HG03565 (cell line): Measurements from ENCODE around the gene CD80.
A peak's percentile ranks its signal among the peaks of the same experiment; 100 is the strongest.

ENCODE experiments used
- ATAC-seq: cut with Tn5 transposase; IDR thresholded peaks from one replicate; pipeline ENCODE4 v1.9.1; 2021; ENCODE audit warnings: mild to moderate bottlenecking, moderate library complexity; ENCODE audit not compliant: unreplicated experiment

Gene CD80

DNA sequence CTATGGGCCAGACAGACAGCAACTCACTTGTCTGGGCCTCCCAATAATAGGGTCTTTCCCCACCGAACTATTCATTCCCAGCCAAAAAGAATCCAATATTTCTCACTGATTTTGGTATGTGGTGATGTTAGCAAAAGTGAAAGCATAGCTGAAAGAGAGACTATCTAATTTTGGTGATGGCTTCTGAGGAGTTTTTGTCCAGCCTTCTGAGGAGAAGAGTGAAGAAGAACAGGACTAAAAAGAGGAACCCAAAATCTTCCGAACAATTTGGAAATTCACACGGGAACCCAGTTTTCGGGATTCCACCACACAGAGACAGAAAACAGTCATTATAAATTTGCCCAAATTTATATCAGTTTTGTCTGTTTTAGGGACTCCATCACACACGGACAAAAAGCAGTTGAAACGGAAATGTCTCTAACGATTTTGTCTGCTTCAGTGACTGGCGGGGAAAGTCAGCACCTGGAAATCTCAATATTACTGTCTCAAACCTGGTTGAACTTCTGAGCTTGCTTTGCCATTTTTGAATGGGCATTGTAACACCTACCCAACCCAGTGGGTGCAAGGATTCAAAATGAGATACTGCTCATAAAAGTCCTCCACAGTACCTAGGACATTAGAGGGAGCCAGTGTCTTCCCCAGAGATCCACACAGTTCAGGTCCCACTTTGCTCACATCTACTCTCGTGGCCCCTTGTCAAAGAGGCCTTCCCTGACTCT lies 9.1 kb downstream of the CD80 start:
- peak; percentile 28 for ATAC-seq

DNA sequence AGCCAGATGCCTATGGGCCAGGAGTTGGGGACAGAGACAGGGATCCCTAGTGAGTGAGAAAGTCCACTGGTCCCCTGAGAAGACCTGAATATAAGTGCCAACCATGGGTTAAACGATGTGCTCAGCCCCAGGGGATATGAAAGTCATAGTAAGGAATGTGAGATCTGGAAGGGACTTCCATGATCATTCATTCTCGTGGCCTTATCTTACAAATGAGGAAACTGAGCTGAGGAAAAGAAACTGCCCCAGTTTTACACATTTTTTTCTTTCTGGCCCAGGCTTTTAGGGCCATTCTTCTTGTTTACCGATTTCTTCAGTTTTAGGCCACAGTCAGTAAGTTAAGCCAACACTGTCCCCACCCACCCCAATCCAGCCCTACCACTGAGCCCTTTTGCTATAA lies 11.1 kb downstream of the CD80 start:
- no peak for ATAC-seq

DNA sequence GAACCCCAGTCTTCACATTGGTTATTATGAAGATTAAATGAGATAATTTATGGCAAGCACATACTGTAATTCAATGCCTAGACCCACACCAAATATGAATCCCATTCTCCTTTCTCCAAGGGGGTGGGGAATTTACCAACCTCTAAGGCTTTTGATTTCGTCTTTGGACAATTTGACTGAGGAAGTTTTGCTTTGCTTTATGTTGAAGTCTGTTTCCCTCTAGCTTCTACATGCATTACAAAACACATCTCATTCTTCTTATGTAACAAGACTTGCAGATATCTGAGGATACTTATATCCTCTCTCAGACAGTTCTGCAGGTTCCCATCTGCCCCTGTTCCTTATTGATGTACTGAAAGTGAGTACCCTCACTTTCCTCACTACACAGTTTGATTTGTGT lies 12.2 kb downstream of the CD80 start:
- ATAC-seq = no peak

DNA sequence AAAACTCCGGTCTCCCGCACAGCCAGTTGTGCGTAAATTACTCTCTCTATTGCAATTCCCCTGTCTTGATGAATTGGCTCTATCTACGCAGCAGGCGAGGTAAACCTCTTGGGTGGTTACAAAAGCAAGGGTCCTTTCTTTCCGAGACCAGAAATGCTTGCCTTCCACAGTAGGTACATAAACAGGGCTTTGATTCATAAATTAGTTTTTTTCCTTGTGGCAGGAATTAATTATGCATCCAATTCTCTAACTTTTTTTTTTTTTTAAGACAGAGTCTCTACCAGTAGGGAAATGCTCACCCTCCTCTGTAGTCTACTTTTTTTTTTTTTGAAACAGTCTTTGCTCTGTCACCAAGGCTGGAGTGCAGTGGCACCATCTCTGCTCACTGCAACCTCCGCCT lies 16.3 kb downstream of the CD80 start:
- ATAC-seq = no peak

DNA sequence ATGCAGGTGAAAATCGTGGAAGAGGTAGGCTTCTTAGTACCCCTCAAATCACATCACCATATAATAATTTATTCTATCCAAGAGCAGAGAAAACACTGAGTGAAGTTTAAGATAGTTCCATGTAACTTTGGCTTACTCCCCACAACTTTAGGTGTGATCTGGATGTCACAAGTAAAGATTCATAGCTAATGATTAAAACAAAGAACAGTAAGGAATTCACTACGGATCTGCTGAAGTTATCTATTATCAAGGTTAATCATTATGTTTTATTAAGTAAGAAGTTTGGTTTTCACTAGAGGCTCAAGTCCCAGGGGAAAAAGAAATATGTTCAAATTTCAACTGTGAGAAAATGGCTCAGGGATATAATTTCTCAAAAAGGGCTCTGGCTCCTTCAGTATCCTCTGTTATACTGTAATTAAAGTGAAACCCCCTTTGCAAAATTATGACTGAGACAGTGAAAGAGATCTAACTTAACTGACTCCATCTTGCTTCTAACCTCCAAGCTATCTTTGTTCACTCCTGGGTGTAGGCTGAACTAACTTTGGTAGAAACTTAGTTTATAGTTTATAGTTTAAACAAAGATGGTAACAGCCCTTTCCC lies 17.1 kb downstream of the CD80 start:
- ATAC-seq = no peak

DNA sequence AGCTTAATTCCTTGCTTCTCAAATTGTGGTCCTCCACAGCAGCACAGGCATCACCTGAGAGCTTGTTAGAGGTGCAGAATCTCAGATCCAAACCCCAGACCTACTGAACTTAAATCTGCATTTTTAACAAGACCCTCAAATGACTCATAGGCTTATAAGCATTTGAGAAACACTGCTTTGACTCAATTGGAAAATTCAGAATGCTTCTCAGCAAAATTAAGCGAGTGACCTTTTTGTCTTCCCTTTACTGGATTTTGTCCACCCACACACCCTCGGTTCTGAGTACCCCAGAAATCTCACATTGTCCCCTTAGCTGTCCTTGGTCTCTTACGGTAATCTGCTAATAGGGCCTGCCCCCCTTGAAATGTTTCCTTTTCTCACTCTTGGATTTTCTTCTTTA lies 17.9 kb downstream of the CD80 start:
- no peak for ATAC-seq

DNA sequence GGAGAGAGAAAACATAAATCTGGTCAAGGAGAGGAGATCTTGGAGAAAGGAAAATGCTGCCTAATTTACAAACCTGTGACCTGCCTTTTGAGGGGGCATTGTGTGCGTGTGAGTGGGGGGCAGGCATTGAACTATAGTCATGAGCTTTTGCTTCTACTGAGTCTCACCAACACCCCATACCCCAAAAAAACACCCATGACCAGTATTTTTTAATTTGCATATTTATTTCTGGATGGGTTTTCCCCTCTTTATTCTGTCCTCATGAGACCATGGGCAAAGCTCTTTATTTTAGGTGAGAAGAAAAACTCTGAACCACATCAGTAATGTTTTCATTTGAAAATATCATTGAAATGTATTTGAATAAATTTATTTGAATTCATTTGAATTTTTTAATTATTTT lies 20.6 kb downstream of the CD80 start:
- no peak for ATAC-seq

DNA sequence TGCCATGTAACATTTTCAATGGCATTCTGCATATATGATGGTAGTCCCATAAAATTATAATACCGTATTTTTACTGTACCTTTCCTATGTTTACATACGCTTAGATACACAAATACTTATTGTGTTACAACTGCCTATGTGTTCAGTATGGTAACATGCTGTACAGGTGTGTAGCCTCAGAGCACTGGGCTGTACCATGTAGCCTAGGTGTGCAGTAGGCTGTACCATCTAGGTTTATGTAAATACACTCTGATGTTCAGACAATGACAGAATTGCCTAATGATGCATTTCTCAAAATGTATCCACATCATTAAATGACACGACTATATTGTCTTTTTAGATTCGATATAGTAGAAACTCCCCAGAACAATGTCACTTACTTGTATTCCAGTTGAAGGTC lies 22.7 kb downstream of the CD80 start:
- no peak for ATAC-seq

DNA sequence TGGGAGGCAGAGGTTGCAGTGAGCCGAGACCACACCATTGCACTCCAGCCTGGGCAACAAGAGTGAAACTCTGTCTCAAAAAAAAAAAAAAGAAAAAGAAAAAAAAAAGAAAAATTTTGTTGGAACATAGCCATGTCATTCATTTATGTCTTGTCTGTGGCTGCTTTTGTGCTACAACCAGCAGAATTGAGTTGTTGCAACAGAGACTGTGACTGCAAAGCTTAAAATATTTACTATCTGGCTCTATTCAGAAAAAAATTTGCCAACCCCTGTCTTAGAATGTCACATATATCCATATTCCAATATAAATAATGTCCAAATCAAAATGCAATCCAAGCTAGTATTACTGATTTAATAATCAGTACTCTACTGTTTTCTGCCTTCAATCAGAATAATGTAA lies 25.1 kb downstream of the CD80 start:
- ATAC-seq = no peak

DNA sequence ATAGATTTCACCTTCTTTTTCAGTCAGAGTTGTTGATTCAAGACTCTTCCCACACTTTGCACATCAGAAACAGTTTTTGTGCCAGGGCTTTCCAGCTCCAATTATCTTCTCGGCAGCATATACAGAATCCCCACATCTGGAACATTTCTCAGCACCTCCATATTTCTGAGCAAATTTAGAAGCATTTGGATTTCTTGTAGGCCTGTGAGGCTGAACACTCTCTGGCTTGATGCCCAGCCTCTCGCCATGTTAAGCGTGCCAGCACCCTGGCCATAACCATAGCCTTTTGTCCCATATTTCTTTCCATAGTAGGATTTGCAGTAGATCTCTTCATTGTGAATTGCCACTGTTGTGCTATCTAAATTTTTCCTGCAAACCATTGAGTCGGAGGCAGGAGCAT lies 28.3 kb downstream of the CD80 start:
- ATAC-seq = no peak

DNA sequence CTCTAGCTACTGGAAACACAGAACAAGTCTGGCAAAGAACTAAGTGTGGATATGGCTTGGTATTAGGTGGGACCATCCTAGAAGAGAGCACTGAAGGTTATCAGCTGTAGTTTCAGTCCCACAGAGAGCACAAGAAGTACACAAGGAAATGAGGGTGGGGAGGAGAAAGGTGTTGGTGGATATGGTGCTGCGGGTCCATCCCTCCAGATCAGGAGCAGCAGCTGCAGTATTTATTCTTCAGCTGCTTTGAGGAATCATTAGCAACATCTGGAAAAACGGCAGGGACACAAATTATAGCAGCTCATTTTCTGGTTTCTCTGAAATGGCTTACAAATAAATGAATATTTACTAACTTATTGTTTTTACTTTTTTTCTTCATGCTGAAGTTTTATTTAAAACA lies 29.0 kb downstream of the CD80 start:
- no peak for ATAC-seq

DNA sequence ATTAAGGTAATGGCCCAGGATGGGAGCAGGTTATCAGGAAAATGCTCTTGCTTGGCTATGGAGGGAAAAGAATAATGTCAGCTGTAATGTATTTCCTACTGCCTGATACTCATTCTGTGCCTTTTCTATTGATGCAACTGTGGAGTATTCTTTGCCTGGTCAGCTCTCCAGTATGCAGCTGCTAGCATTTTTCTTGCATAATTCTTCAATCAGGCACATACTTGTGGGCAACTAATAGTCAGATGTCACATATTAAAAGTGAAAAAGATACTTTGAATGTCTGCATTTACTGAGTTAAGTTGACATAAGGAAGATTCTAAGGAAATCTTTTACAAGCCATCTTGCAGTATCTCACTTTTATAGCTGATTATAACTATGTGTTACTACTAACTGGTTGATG lies 29.5 kb downstream of the CD80 start:
- no peak for ATAC-seq

DNA sequence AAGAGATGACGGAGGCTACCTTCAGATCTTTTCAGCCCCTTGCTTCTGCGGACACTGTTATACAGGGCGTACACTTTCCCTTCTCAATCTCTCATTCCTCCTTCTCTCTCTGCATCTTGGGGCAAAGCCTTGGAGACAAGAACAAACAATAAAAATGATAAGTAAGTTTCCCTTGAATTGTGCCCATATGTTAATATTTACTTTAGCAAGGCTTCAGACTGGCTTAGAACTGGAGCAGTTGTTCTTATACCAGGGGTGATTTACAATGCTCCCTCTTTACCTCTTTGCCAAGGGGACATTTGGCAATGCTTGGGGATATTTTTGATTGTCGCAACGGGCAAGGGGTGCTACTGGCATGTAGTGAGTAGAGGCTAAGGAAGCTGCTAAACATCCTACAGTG lies 31.7 kb downstream of the CD80 start:
- ATAC-seq = no peak

DNA sequence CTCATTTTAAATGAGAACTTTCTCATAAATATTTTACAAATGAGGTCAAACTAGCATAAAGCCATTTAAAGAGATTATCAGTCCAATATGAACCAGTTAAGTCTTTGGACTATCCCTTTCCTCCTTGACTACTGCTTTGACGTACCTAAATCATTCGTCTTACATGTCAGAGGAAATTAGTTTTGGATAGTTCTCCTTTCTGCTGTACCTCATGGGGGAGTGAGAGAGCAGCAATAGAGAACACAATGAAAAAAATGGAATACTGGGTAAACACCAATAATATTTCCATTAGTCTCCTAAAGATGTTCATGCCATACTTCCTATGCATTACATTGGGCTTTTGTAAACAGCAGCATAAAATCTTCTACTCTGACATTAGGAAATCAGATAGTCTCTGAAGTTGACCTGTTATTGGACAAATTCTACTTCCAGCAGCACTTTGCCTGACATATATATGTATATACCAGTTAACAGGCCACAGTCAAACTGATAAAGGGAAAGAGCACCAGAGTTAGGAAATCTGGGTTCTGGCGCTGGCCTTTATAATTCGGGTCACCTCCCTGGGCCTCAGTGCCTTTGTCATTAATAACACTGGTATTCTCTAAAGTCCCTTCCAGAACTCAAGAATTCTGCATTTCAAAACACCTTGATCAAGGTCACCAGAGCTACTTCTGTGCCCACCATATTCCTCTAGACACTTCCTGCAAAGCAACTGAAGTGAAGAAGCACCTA lies 34.3 kb downstream of the CD80 start:
- ATAC-seq = no peak

DNA sequence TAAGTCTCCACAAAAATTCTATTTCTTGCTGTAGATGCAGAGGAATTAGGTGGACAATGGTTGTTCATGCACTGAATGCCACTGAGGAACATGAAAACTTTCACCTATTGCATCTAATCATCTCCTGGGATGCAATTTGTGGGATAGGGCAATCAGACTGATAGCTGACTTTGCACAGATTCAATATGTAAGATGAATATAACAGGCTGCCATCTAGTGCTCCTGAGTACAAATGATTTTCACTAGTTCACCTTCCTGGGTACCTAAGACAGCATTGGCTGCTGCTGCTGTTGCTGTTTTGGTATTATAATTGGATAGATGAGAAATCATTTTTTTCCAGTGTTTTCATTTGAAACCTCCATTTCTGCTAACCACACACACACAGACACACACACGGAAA lies 41.4 kb downstream of the CD80 start:
- no peak for ATAC-seq

DNA sequence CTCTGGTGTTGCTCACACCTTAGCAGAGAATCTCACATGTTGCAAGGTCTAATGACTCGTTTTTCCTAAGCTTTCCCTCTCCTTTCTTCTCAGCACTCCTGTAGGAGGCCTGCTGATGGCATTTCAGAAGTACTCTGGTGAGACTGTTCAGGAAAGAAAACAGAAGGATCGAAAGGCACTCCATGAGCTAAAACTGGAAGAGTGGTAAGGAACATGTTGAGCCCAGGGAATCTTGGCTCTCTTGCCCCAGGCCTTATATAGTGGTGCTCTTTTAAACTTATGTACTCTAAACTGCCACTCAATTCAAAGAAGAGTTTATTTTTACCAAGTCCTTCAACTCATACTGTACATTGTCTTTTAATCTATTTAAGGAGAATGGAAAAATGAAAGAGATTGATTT lies 42.3 kb downstream of the CD80 start:
- no peak for ATAC-seq

DNA sequence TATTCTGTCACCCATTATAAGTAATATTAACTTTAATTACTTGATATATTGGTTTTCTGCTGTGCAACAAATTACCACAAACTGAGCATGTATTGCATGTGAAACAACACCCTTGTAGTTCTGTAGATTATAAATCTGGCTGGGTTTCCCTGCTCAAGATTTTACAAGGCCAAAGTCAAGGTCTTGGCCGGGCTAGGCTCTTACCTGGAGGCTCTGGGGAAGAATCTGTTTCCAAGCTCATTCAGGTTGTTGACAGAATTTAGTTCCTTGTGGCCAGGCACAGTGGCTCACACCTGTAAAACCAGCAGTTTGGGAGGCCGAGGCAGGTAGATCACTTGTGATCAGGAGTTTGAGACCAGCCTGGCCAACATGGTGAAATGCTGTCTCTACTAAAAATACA lies 44.8 kb downstream of the CD80 start:
- no peak for ATAC-seq

DNA sequence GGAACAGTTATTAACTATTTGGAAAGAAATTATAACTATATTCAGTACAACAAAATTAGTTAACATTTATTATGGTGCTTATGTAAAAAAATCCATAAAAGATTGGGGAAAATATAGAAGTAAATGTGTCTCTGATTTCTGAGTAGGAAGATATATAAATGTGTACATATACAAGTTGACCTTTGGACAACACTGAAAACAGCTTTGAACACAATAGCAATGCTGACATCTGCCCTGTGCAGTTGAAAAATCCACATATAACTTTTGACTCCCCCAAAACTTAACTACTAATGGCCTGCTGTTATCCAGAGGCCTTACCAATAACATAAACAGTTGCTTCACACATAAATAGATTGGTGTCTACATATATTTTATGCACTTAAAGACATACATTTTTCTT lies 48.7 kb downstream of the CD80 start:
- no peak for ATAC-seq

DNA sequence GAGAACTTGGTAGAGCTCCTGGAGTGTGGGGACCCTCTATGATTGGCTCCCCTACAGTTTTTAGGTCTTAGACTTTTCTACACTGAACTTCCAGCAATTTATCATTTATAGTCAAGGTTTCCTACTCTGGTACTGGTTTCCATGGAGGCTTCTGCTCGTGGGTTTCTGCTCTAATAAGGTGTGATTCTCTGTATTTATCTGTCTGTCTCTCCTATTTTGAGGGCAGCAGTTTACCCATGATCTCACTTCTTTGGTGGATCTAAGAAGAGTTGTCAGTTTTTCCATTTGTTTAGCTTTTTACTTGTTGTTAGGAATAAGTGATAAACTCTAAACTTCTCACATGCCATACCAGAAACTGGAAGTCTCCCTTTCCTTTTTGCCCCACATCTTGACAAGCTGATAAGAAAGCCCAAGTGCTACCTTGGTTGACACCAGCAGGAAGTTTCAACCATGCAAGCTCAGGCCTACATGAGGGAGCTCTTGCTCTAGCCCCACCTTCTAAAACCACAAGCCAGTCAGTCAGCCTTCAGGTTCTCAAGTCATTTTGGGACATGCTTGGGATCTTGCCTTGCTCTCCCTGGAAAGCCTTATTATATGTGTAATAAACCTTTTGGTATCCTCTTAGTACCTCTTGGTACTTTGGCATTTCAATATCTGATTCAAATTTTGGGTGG lies 51.1 kb downstream of the CD80 start:
- peak; percentile 69 for ATAC-seq

DNA sequence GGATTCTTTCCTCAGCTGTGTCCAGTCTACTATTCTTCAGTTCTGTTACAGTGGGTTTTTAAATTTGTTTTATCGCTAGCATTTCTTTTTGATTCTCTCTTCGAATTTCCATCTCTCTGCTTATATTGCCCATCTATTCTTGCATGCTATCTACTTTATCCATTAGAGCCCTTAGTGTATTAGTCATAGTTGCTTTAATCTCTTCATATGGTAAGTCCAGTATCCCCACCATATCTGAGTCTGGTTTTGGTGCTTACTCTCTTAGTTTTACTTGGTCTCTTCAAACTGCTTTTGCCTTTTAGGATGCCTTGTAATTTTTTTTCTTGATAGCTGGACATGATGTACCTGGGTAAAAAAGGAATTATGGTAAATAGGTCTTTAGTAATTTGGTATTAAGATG lies 52.0 kb downstream of the CD80 start:
- ATAC-seq = no peak

DNA sequence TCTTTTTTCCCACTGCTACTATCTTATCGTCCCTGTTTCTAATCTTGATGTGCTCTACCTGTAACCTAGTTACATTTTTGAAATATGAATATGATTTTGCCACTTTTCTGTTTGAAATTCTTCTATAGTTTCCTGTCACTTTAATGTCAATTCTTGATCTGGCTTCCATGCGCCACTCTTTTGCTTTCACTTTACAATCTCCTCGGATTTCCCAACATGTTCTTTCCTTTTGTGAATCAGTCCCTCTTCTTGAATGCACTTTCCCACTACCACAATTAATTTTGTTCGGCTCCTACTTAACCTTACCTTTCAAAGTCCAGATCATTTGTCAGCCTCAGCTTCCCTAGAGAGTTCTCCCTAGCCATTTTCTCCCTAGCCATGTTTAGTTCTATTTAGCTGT lies 52.8 kb downstream of the CD80 start:
- no peak for ATAC-seq

DNA sequence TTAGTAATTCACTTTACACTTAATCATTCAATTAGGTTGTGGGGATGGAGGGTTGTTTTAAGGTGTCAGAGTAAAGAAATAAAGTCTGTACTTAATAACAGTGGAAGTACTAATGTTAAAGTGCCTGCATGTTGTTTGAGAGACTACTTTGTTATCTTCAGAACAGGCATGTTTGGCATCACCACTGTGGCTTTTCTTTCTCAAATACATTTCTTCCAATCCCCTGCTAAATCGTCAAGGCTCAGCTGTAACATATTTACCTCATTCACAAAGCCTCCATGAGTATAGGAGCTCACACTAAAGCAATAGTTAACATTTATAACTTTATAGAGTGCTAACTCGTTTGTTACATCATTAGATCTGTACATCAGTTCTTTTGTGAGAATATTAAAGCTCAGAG lies 58.5 kb downstream of the CD80 start:
- no peak for ATAC-seq
